ENCODE data around the gene MAD1L1.

The MAD1L1 gene

GRCh38 chr7:1769286-1770200 is 463.2 kb downstream of the MAD1L1 start:
- no peak overlapping the region for H3K27ac ChIP-seq
- TF ChIP-seq, protein P1, sequence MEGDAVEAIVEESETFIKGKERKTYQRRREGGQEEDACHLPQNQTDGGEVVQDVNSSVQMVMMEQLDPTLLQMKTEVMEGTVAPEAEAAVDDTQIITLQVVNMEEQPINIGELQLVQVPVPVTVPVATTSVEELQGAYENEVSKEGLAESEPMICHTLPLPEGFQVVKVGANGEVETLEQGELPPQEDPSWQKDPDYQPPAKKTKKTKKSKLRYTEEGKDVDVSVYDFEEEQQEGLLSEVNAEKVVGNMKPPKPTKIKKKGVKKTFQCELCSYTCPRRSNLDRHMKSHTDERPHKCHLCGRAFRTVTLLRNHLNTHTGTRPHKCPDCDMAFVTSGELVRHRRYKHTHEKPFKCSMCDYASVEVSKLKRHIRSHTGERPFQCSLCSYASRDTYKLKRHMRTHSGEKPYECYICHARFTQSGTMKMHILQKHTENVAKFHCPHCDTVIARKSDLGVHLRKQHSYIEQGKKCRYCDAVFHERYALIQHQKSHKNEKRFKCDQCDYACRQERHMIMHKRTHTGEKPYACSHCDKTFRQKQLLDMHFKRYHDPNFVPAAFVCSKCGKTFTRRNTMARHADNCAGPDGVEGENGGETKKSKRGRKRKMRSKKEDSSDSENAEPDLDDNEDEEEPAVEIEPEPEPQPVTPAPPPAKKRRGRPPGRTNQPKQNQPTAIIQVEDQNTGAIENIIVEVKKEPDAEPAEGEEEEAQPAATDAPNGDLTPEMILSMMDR (conservative IDR thresholded peaks at IDR 0.05), result no peak
- no peak for TF ChIP-seq ZFX (IDR thresholded peaks at IDR 0.05)

GRCh38 chr7:1768832-1769231 is 463.9 kb downstream of the MAD1L1 start:
- H3K27ac ChIP-seq, result no peak overlapping the region
- TF ChIP-seq, protein P1 (conservative IDR thresholded peaks at IDR 0.05), result no peak
- no peak for TF ChIP-seq ZFX (IDR thresholded peaks at IDR 0.05)

- no peak for TF ChIP-seq ZFX (IDR thresholded peaks at IDR 0.05)
- TF ChIP-seq, protein P1 (conservative IDR thresholded peaks at IDR 0.05), result no peak; the same call in 1 of the 2 replicates
- no peak overlapping the region for H3K27ac ChIP-seq
These were observed 465.2 kb downstream of the MAD1L1 start for GRCh38 chr7:1767524-1767923.

All from C4-2B (cell line).